IMR-90 (cell line): ENCODE data around the gene FBXO31. TPM values are rescaled to one million over a fixed set of nuclear protein-coding genes. Genes with fewer than 3 reads are reported as not detected.

Source experiments
- ATAC-seq: fragments of 200-7000 bp; cut with Tn5 transposase; 2 replicates; pipeline ENCODE4 v1.9.1; 2020; ENCODE audit warnings: low read depth, mild to moderate bottlenecking, moderate library complexity
- BruUV-seq: library from RNA; stranded (reverse); fragments of 400-500 nt; replicated peaks from 2 replicates; lab custom pipeline; 2021; lab: Mats Ljungman, UMichigan
- CTCF ChIA-PET: fragments of 300-600 bp; formaldehyde crosslinking; extraction: SDS; loops from one replicate; lab custom pipeline; 2021; ENCODE audit warnings: antibody characterized with exemption; lab: Yijun Ruan, JAX
- POLR2A ChIA-PET: fragments of 300-600 bp; sonication (Branson Sonifier 250); formaldehyde crosslinking; loops from one replicate; lab custom pipeline; 2022; ENCODE audit warnings: antibody characterized with exemption; ENCODE audit not compliant: unreplicated experiment; lab: Charles Lee
- DNase-seq: peaks from one replicate; pipeline ENCODE4 v3.0.0; 2013
- H2AFZ ChIP-seq: replicated peaks from 2 replicates; pipeline ENCODE3; 2013; ENCODE audit warnings: low read length, mild to moderate bottlenecking; ENCODE audit not compliant: poor library complexity
- H2AK5ac ChIP-seq: 2 replicates; pipeline ENCODE4 v1.6.1; 2013; ENCODE audit warnings: low read depth, low read length, inconsistent platforms
- H2AK9ac ChIP-seq: replicated peaks from 2 replicates; pipeline ENCODE3; 2013; ENCODE audit warnings: mild to moderate bottlenecking, low read depth, low read length, moderate library complexity; ENCODE audit not compliant: poor library complexity
- H2BK120ac ChIP-seq: 2 replicates; pipeline ENCODE4 v1.6.1; 2013; ENCODE audit warnings: low read depth, low read length, inconsistent platforms
- H2BK15ac ChIP-seq: 3 replicates; pipeline ENCODE4 v1.6.1; 2013; ENCODE audit warnings: low read depth, low read length, inconsistent platforms
- H2BK20ac ChIP-seq: 2 replicates; pipeline ENCODE4 v1.6.1; 2013; ENCODE audit warnings: low read depth, mild to moderate bottlenecking, inconsistent platforms, low read length, moderate library complexity
- H2BK5ac ChIP-seq: 2 replicates; pipeline ENCODE4 v1.6.1; 2013; ENCODE audit warnings: mild to moderate bottlenecking, low read depth, low read length, inconsistent platforms; ENCODE audit not compliant: poor library complexity, severe bottlenecking
- H3K14ac ChIP-seq: replicated peaks from 2 replicates; pipeline ENCODE4 v1.6.1; 2013; ENCODE audit warnings: low read depth, low read length, inconsistent platforms
- H3K18ac ChIP-seq: 2 replicates; pipeline ENCODE4 v1.6.1; 2013; ENCODE audit warnings: low read depth, low read length, control low read depth
- H3K23ac ChIP-seq: 2 replicates; pipeline ENCODE4 v1.6.1; 2013; ENCODE audit warnings: low read depth, low read length, inconsistent platforms
- H3K27ac ChIP-seq: 2 replicates; pipeline ENCODE4 v1.5.1; 2013; ENCODE audit warnings: mild to moderate bottlenecking, control low read depth, low read length; ENCODE audit not compliant: insufficient read depth
- H3K27me3 ChIP-seq: 2 replicates; pipeline ENCODE4 v1.6.1; 2013; ENCODE audit warnings: low read length; ENCODE audit not compliant: control insufficient read depth, insufficient read depth
- H3K36me3 ChIP-seq: 2 replicates; pipeline ENCODE4 v1.6.1; 2013; ENCODE audit warnings: low read length, mixed read lengths; ENCODE audit not compliant: control insufficient read depth, insufficient read depth
- H3K4ac ChIP-seq: 2 replicates; pipeline ENCODE4 v1.6.1; 2013; ENCODE audit warnings: low read depth, low read length, inconsistent platforms
- H3K4me1 ChIP-seq: 2 replicates; pipeline ENCODE4 v1.6.1; 2013; ENCODE audit warnings: low read length, mixed read lengths; ENCODE audit not compliant: control insufficient read depth, insufficient read depth
- H3K4me2 ChIP-seq: 2 replicates; pipeline ENCODE4 v1.6.1; 2013; ENCODE audit warnings: low read depth, mild to moderate bottlenecking, control low read depth, low read length, moderate library complexity
- H3K4me3 ChIP-seq: 2 replicates; pipeline ENCODE4 v1.5.1; 2013; ENCODE audit warnings: low read depth, mild to moderate bottlenecking, control low read depth, low read length, moderate library complexity; ENCODE audit not compliant: insufficient read depth
- H3K56ac ChIP-seq: 2 replicates; pipeline ENCODE4 v1.6.1; 2013; ENCODE audit warnings: low read length, inconsistent platforms; ENCODE audit not compliant: insufficient read depth; ENCODE audit errors: extremely low read depth
- H3K79me1 ChIP-seq, 2 experiments: 2 replicates each; pipeline ENCODE4 v1.6.1; 2013; ENCODE audit warnings: low read length in 2 of 2, inconsistent platforms in 1 of 2, low read depth in 1 of 2
- H3K9ac ChIP-seq: 2 replicates; pipeline ENCODE4 v1.6.1; 2013; ENCODE audit warnings: low read depth, low read length, control low read depth
- H3K9me1 ChIP-seq: 2 replicates; pipeline ENCODE4 v1.6.1; 2013; ENCODE audit warnings: low read length, inconsistent platforms; ENCODE audit not compliant: insufficient read depth
- H3K9me3 ChIP-seq: 2 replicates; pipeline ENCODE4 v1.6.1; 2013; ENCODE audit warnings: low read length; ENCODE audit not compliant: control insufficient read depth, insufficient read depth
- H4K20me1 ChIP-seq: 2 replicates; pipeline ENCODE4 v1.6.1; 2013; ENCODE audit warnings: low read length, inconsistent platforms; ENCODE audit not compliant: insufficient read depth
- H4K5ac ChIP-seq: 2 replicates; pipeline ENCODE4 v1.6.1; 2013; ENCODE audit warnings: mild to moderate bottlenecking, low read depth, low read length, control low read depth
- H4K8ac ChIP-seq, 2 experiments: 2 replicates each; pipeline ENCODE4 v1.6.1; 2013; ENCODE audit warnings: low read depth in 2 of 2, low read length in 2 of 2, control low read depth in 1 of 2, inconsistent platforms in 1 of 2
- H4K91ac ChIP-seq: 2 replicates; pipeline ENCODE4 v1.6.1; 2013; ENCODE audit warnings: low read depth, low read length, inconsistent platforms; ENCODE audit not compliant: insufficient read depth
- BHLHE40 ChIP-seq: fragments of 150-350 bp; IDR thresholded peaks from 2 replicates; pipeline ENCODE4 v1.6.1; 2016; ENCODE audit warnings: mild to moderate bottlenecking, low read depth, low read length
- FOS ChIP-seq: fragments of 150-350 bp; IDR thresholded peaks from 2 replicates; pipeline ENCODE4 v1.6.1; 2016; ENCODE audit warnings: low read depth, low read length
- NFE2L2 ChIP-seq: fragments of 150-350 bp; IDR thresholded peaks from 2 replicates; pipeline ENCODE4 v1.6.1; 2016; ENCODE audit warnings: low read depth, mild to moderate bottlenecking, low read length
- whole genome bisulfite sequencing, 2 experiments: methylation state at CpG; one replicate each; pipeline versions ENCODE4 v1.1.5 to v1.1.7; 2013; ENCODE audit warnings: missing lambda C conversion rate in 2 of 2; ENCODE audit not compliant: insufficient read length in 1 of 2; ENCODE audit errors: extremely low coverage in 2 of 2; 5-methylcytosine and 5-hydroxymethylcytosine counted together
- dilution Hi-C: fragments of 300-500 bp; cut with HindIII; formaldehyde crosslinking; loops from one replicate; pipeline ENCODE4 v1.14.3; 2018; ENCODE audit warnings: low sequenced_read_pairs; ENCODE audit not compliant: unreplicated experiment
- in situ Hi-C: fragments of 300-500 bp; cut with MboI; formaldehyde crosslinking; loops from 3 replicates; pipeline ENCODE4 v1.14.3; 2019; ENCODE audit warnings: low sequenced_read_pairs, inconsistent platforms, mixed read lengths
- intact Hi-C: fragments of 100-400 bp; cut with micrococcal nuclease; formaldehyde crosslinking; loops from 2 replicates; pipeline ENCODE4 v1.10.0; 2022
- polyA plus RNA-seq, 3 experiments: library from polyadenylated mRNA; depleted of rRNA; stranded (reverse); fragments of >200 nt; gene quantifications; 2 replicates each; pipeline ENCODE4 v1.2.3, GENCODE V29; 2012; ENCODE audit warnings: low replicate concordance in 1 of 3
- total RNA-seq: library from RNA; depleted of rRNA; stranded (reverse); fragments of >200 nt; gene quantifications from 2 replicates; pipeline ENCODE4 v1.2.3, GENCODE V29; 2012

The FBXO31 gene
- total and polyA plus RNA-seq, 2 of the 4 experiments (the other 2 are of a cell fraction), result 10.4 to 16.9 TPM

DNA sequence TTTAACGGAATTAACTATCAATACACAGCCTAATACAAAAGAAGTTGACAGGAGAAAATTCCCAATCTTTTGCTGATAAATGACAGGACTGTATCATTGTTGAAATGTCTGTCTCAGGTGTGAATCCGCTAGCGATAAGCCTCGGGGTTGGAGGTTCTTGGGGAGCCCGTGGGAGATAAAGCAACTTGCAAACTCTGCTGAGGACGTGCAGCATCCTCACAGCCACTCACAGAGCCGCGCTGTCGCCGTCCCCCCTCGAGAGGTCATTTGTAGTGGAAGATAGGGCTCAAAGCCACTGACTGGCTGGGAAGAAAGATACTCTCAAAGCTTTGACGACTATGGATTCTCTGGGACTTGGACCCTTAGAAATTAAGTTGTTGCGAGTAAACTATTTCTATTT, 25.6 kb upstream of the FBXO31 start:
- BruUV-seq, result no TSS peak
- dilution Hi-C loops, result no loop called here
- peaks cover 66% of the 10 kb centered on the region for H3K36me3 ChIP-seq
- no peak overlapping the region for H3K18ac ChIP-seq
- H3K14ac ChIP-seq, result no peak overlapping the region
- H3K27me3 ChIP-seq, result no peaks in the 10 kb centered on the region
- no peak overlapping the region for H2AK9ac ChIP-seq
- H4K5ac ChIP-seq, result no peak overlapping the region
- no peak overlapping the region for H3K4me3 ChIP-seq
- POLR2A ChIA-PET, result no interaction called here
- H3K56ac ChIP-seq, result no peak overlapping the region
- no peak overlapping the region for H4K91ac ChIP-seq
- no peak overlapping the region for H3K9ac ChIP-seq
- H2AK5ac ChIP-seq, result no peak overlapping the region
- no peak overlapping the region for H2BK20ac ChIP-seq
- CTCF ChIA-PET, result no interaction called here
- H3K4ac ChIP-seq, result no peak overlapping the region
- H3K9me1 ChIP-seq, result peaks cover 8% of the 10 kb centered on the region; the same call in 1 of the 2 replicates
- H2BK120ac ChIP-seq, result no peak overlapping the region
- no peak overlapping the region for H3K23ac ChIP-seq
- H3K27ac ChIP-seq, result no peak overlapping the region
- ATAC-seq, result no peak
- H2BK5ac ChIP-seq, result no peak overlapping the region
- H3K4me2 ChIP-seq, result no peak overlapping the region
- H3K4me1 ChIP-seq, result no peaks in the 10 kb centered on the region
- TF ChIP-seq BHLHE40, result no peak
- TF ChIP-seq FOS, result no peak
- no peak for TF ChIP-seq NFE2L2
- H4K8ac ChIP-seq, result no peak overlapping the region
- peaks cover 9 to 14% of the 10 kb centered on the region in 2 experiments; a peak in 2 of 4 replicates for H3K79me1 ChIP-seq
- WGBS, 2 experiments, result 97% methylated on average over 6 of the region's 13 CpGs; no CpG with 5 or more reads in 1 of the 2 experiments
- intact Hi-C loops, result no loop called here
- H2BK15ac ChIP-seq, result no peak overlapping the region
- H4K20me1 ChIP-seq, result peaks cover 19% of the 10 kb centered on the region
- in situ Hi-C loops, result loop anchor here (25.0 kb wide), 1 partner anchor 353 kb away; the partner anchor contains the start of gene KLHDC4
- H2AFZ ChIP-seq, result no peak overlapping the region
- H3K9me3 ChIP-seq, result no peaks in the 10 kb centered on the region
- DNase-seq, result no peak
